Measurements from ENCODE around the gene DMXL2. TPM values are rescaled to one million over a fixed set of nuclear protein-coding genes. Genes with fewer than 3 reads are reported as not detected.
"Not testable (repeated sequence)": the region's sequence is repeated elsewhere in the genome, so short reads cannot be mapped to it uniquely, and the experiment has no call there.

DMXL2 gene
- total RNA-seq, 1 experiment from 2014 or later: 37.3 TPM

GRCh38 chr15:51661072-51661471 lies 38.5 kb upstream of the DMXL2 start:
- Histone ChIP-seq H3K27me3 (ENCODE audit: control insufficient read depth, insufficient read depth, low read length) (peaks cover 8% of the 10 kb centered on the region; the same call in 1 of the 2 replicates), H3K4me3 (ENCODE audit: low read depth in 2 of 2, low read length in 2 of 2) (no peak overlapping the region), H3K27ac (ENCODE audit: low read length) (no peak overlapping the region), H3K4me1 (ENCODE audit: control insufficient read depth, insufficient read depth, low read length) (no peaks in the 10 kb centered on the region), H3K9me3 (ENCODE audit: control insufficient read depth, insufficient read depth, low read depth, low read length) (no peaks in the 10 kb centered on the region), H3K36me3 (ENCODE audit: control insufficient read depth, insufficient read depth, low read length) (no peaks in the 10 kb centered on the region)
- in situ Hi-C loops (cut with HindIII; ENCODE audit: low pct_unique_long_range_greater_than_20kb, low sequenced_read_pairs): no loop called here
- ChIA-PET CTCF (interaction anchor here (0.6 kb wide), 1 partner anchor 118 kb away, joined by 3 read pairs; no protein-coding TSS in a partner anchor), POLR2A (no interaction called here)
- ATAC-seq (no peak), DNase-seq (ENCODE audit: low read depth, low spot score) (no peak)
- TF ChIP-seq POLR2AphosphoS5 (IDR thresholded peaks at IDR 0.05; ENCODE audit: low read depth, low read length) (no peak), SIN3A (IDR thresholded peaks at IDR 0.05; ENCODE audit: borderline replicate concordance, insufficient read depth, low read depth, low read length) (no peak), TCF7L2 (IDR thresholded peaks at IDR 0.05; ENCODE audit: low read depth, low read length) (no peak)
- TF ChIP-seq, protein P1, sequence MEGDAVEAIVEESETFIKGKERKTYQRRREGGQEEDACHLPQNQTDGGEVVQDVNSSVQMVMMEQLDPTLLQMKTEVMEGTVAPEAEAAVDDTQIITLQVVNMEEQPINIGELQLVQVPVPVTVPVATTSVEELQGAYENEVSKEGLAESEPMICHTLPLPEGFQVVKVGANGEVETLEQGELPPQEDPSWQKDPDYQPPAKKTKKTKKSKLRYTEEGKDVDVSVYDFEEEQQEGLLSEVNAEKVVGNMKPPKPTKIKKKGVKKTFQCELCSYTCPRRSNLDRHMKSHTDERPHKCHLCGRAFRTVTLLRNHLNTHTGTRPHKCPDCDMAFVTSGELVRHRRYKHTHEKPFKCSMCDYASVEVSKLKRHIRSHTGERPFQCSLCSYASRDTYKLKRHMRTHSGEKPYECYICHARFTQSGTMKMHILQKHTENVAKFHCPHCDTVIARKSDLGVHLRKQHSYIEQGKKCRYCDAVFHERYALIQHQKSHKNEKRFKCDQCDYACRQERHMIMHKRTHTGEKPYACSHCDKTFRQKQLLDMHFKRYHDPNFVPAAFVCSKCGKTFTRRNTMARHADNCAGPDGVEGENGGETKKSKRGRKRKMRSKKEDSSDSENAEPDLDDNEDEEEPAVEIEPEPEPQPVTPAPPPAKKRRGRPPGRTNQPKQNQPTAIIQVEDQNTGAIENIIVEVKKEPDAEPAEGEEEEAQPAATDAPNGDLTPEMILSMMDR (IDR thresholded peaks at IDR 0.05): no peak
- TF ChIP-seq, protein P2, sequence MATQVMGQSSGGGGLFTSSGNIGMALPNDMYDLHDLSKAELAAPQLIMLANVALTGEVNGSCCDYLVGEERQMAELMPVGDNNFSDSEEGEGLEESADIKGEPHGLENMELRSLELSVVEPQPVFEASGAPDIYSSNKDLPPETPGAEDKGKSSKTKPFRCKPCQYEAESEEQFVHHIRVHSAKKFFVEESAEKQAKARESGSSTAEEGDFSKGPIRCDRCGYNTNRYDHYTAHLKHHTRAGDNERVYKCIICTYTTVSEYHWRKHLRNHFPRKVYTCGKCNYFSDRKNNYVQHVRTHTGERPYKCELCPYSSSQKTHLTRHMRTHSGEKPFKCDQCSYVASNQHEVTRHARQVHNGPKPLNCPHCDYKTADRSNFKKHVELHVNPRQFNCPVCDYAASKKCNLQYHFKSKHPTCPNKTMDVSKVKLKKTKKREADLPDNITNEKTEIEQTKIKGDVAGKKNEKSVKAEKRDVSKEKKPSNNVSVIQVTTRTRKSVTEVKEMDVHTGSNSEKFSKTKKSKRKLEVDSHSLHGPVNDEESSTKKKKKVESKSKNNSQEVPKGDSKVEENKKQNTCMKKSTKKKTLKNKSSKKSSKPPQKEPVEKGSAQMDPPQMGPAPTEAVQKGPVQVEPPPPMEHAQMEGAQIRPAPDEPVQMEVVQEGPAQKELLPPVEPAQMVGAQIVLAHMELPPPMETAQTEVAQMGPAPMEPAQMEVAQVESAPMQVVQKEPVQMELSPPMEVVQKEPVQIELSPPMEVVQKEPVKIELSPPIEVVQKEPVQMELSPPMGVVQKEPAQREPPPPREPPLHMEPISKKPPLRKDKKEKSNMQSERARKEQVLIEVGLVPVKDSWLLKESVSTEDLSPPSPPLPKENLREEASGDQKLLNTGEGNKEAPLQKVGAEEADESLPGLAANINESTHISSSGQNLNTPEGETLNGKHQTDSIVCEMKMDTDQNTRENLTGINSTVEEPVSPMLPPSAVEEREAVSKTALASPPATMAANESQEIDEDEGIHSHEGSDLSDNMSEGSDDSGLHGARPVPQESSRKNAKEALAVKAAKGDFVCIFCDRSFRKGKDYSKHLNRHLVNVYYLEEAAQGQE (IDR thresholded peaks at IDR 0.05; ENCODE audit: insufficient read depth in 1 of 2, low read depth in 2 of 2, low read length in 1 of 2): no peak
- no TSS peak for BruUV-seq (replicated peaks)
- intact Hi-C loops (cut with micrococcal nuclease; ENCODE audit: unreplicated experiment): no loop called here

- ATAC-seq (no peak), DNase-seq (ENCODE audit: low read depth, low spot score) (no peak)
- POLR2A ChIA-PET: no interaction called here
- TF ChIP-seq POLR2AphosphoS5 (IDR thresholded peaks at IDR 0.05; ENCODE audit: low read depth, low read length): no peak
- TF ChIP-seq TCF7L2 (IDR thresholded peaks at IDR 0.05; ENCODE audit: low read depth, low read length): no peak
- TF ChIP-seq SIN3A (IDR thresholded peaks at IDR 0.05; ENCODE audit: borderline replicate concordance, insufficient read depth, low read depth, low read length): no peak
- TF ChIP-seq, protein P2 (IDR thresholded peaks at IDR 0.05; ENCODE audit: insufficient read depth in 1 of 2, low read depth in 2 of 2, low read length in 1 of 2): no peak
- BruUV-seq (replicated peaks): no TSS peak
- in situ Hi-C loops (cut with HindIII; ENCODE audit: low pct_unique_long_range_greater_than_20kb, low sequenced_read_pairs): no loop called here
- no peak overlapping the region for H3K4me3 ChIP-seq (ENCODE audit: low read depth in 2 of 2, low read length in 2 of 2)
- peaks cover 7% of the 10 kb centered on the region; the same call in 1 of the 2 replicates for H3K27me3 ChIP-seq (ENCODE audit: control insufficient read depth, insufficient read depth, low read length)
- H3K9me3 ChIP-seq (ENCODE audit: control insufficient read depth, insufficient read depth, low read depth, low read length): no peaks in the 10 kb centered on the region
- H3K27ac ChIP-seq (ENCODE audit: low read length): no peak overlapping the region
- no peaks in the 10 kb centered on the region for H3K36me3 ChIP-seq (ENCODE audit: control insufficient read depth, insufficient read depth, low read length)
- H3K4me1 ChIP-seq (ENCODE audit: control insufficient read depth, insufficient read depth, low read length): no peaks in the 10 kb centered on the region
- intact Hi-C loops (cut with micrococcal nuclease; ENCODE audit: unreplicated experiment): no loop called here
- CTCF ChIA-PET: interaction anchor here (1.6 kb wide), 1 partner anchor 118 kb away, joined by 6 read pairs; no protein-coding TSS in a partner anchor
These were observed 36.1 kb upstream of the DMXL2 start for GRCh38 chr15:51658664-51659063.

- H3K4me1 ChIP-seq (ENCODE audit: control insufficient read depth, insufficient read depth, low read length); H3K27ac ChIP-seq (ENCODE audit: low read length); H3K27me3 ChIP-seq (ENCODE audit: control insufficient read depth, insufficient read depth, low read length); DNase-seq (ENCODE audit: low read depth, low spot score); intact Hi-C loops (cut with micrococcal nuclease; ENCODE audit: unreplicated experiment); H3K4me3 ChIP-seq (ENCODE audit: low read depth in 2 of 2, low read length in 2 of 2); POLR2A ChIA-PET; H3K9me3 ChIP-seq (ENCODE audit: control insufficient read depth, insufficient read depth, low read depth, low read length); in situ Hi-C loops (cut with HindIII; ENCODE audit: low pct_unique_long_range_greater_than_20kb, low sequenced_read_pairs); ATAC-seq; BruUV-seq (replicated peaks); H3K36me3 ChIP-seq (ENCODE audit: control insufficient read depth, insufficient read depth, low read length): not testable (repeated sequence)
- CTCF ChIA-PET: interaction anchor here (1.4 kb wide), 1 partner anchor 121 kb away, joined by 5 read pairs; no protein-coding TSS in a partner anchor
These were observed 33.0 kb upstream of the DMXL2 start for GRCh38 chr15:51655401-51656057.

Measured in Panc1 (cell line).